ENCODE data around the gene GAP43.

GAP43 gene

GRCh38 chr3:115627180-115628074, 4.1 kb downstream of the GAP43 start:
- no peak for DNase-seq

GRCh38 chr3:115628075-115628412, 4.7 kb downstream of the GAP43 start:
- no peak for DNase-seq

GRCh38 chr3:115630850-115631249, 7.5 kb downstream of the GAP43 start:
- no peak for DNase-seq

GRCh38 chr3:115632026-115632425, 8.7 kb downstream of the GAP43 start:
- DNase-seq, result no peak

GRCh38 chr3:115633467-115633866, 10.2 kb downstream of the GAP43 start:
- no peak for DNase-seq

GRCh38 chr3:115634052-115634451, 10.7 kb downstream of the GAP43 start:
- DNase-seq, result no peak

GRCh38 chr3:115635406-115635805, 12.1 kb downstream of the GAP43 start:
- no peak for DNase-seq

- DNase-seq, result no peak
Observed at GRCh38 chr3:115638241-115638640, 14.9 kb downstream of the GAP43 start.

- DNase-seq, result no peak
Observed at GRCh38 chr3:115638991-115639390, 15.7 kb downstream of the GAP43 start.

GRCh38 chr3:115644391-115644790, 21.1 kb downstream of the GAP43 start:
- no peak for DNase-seq

- no peak for DNase-seq
Observed at GRCh38 chr3:115646027-115646690, 22.8 kb downstream of the GAP43 start.

GRCh38 chr3:115648559-115648958, 25.2 kb downstream of the GAP43 start:
- DNase-seq, result no peak

GRCh38 chr3:115651087-115651486, 27.8 kb downstream of the GAP43 start:
- DNase-seq, result no peak

GRCh38 chr3:115651599-115651998, 28.3 kb downstream of the GAP43 start:
- DNase-seq, result no peak

- no peak for DNase-seq
Observed at GRCh38 chr3:115652738-115653137, 29.4 kb downstream of the GAP43 start.

- no peak for DNase-seq
Observed at GRCh38 chr3:115655761-115656282, 32.5 kb downstream of the GAP43 start.

- DNase-seq, result no peak
Observed at GRCh38 chr3:115657168-115657567, 33.9 kb downstream of the GAP43 start.

GRCh38 chr3:115658032-115658336, 34.7 kb downstream of the GAP43 start:
- no peak for DNase-seq

- peak; percentile 72 for DNase-seq
Observed at GRCh38 chr3:115658337-115659181, 35.2 kb downstream of the GAP43 start.

- DNase-seq, result no peak
Observed at GRCh38 chr3:115659253-115660220, 36.2 kb downstream of the GAP43 start.

GRCh38 chr3:115660646-115661337, 37.5 kb downstream of the GAP43 start:
- DNase-seq, result no peak

GRCh38 chr3:115662356-115662755, 39.0 kb downstream of the GAP43 start:
- no peak for DNase-seq

All from CD4-positive, alpha-beta T cell treated with Interferon gamma for 1 hour (primary cell).